OCI-LY3 (cell line): ENCODE measurements around the gene ADAD2.

ENCODE experiments used
- H2AFZ ChIP-seq: fragments of 200-600, 300-600 bp; shearing (Covaris generic); 2 replicates; pipeline ENCODE4 v1.6.0; 2014; ENCODE audit warnings: antibody characterized with exemption, low read depth, low read length
- H3K27ac ChIP-seq: fragments of 200-600, 300-600 bp; sonication (generic); 2 replicates; pipeline ENCODE4 v1.5.1; 2014; ENCODE audit warnings: mild to moderate bottlenecking, low read length, moderate library complexity, mixed read lengths
- H3K27me3 ChIP-seq: fragments of 200-600, 300-600 bp; sonication (generic); 2 replicates; pipeline ENCODE4 v1.6.1; 2014; ENCODE audit warnings: low read depth, low read length, mixed read lengths
- H3K36me3 ChIP-seq: fragments of 200-600, 300-600 bp; sonication (generic); replicated peaks from 2 replicates; pipeline ENCODE3; 2014; ENCODE audit warnings: low read depth, low read length, mixed read lengths
- H3K4me1 ChIP-seq: fragments of 300-600, 200-600 bp; sonication (generic); 2 replicates; pipeline ENCODE4 v1.6.1; 2014; ENCODE audit warnings: low read length, mixed read lengths
- H3K4me2 ChIP-seq: fragments of 200-600, 300-600 bp; sonication (generic); 2 replicates; pipeline ENCODE4 v1.6.1; 2014; ENCODE audit warnings: low read length, mixed read lengths
- H3K4me3 ChIP-seq: fragments of 300-600, 200-600 bp; sonication (generic); 2 replicates; pipeline ENCODE4 v1.5.1; 2014; ENCODE audit warnings: antibody characterized with exemption, mild to moderate bottlenecking, low read length, moderate library complexity
- H3K79me2 ChIP-seq: fragments of 300-600, 200-600 bp; shearing (Covaris generic); 2 replicates; pipeline ENCODE4 v1.6.1; 2014; ENCODE audit warnings: mild to moderate bottlenecking, low read length, mixed read lengths
- H3K9ac ChIP-seq: fragments of 300-600, 200-600 bp; shearing (Covaris generic); 2 replicates; pipeline ENCODE4 v1.6.0; 2014; ENCODE audit warnings: mild to moderate bottlenecking, low read length, moderate library complexity
- H3K9me3 ChIP-seq: fragments of 200-600, 300-600 bp; shearing (Covaris generic); 2 replicates; pipeline ENCODE4 v1.6.1; 2014; ENCODE audit warnings: low read length, mixed read lengths; ENCODE audit not compliant: insufficient read depth
- H4K20me1 ChIP-seq: fragments of 200-600, 300-600 bp; sonication (generic); 2 replicates; pipeline ENCODE4 v1.6.1; 2016; ENCODE audit warnings: low read length, mixed read lengths; ENCODE audit not compliant: insufficient read depth
- CTCF ChIP-seq: fragments of 200-600, 300-600 bp; sonication (generic); IDR thresholded peaks from 2 replicates; pipeline ENCODE4 v1.5.1; 2014; ENCODE audit warnings: antibody characterized with exemption, low read length, low read depth
- EZH2phosphoT487 ChIP-seq: fragments of 200-600 bp; shearing (Covaris generic); IDR thresholded peaks from 2 replicates; pipeline ENCODE4 v1.6.1; 2018; ENCODE audit warnings: antibody characterized with exemption, mixed run types, low read depth

The ADAD2 gene

GRCh38 chr16:84182680-84183571, 8.0 kb upstream of the ADAD2 start:
- Histone ChIP-seq H3K9ac (no peak overlapping the region), H3K4me2 (no peak overlapping the region), H3K27me3 (no peaks in the 10 kb centered on the region), H3K4me3 (no peak overlapping the region), H4K20me1 (no peaks in the 10 kb centered on the region), H3K79me2 (peaks cover 24% of the 10 kb centered on the region), H3K36me3 (peaks cover 16% of the 10 kb centered on the region), H2AFZ (no peak overlapping the region), H3K27ac (no peak overlapping the region), H3K4me1 (peaks cover 8% of the 10 kb centered on the region), H3K9me3 (no peaks in the 10 kb centered on the region)
- TF ChIP-seq EZH2phosphoT487 (no peak), CTCF (no peak)

DNA sequence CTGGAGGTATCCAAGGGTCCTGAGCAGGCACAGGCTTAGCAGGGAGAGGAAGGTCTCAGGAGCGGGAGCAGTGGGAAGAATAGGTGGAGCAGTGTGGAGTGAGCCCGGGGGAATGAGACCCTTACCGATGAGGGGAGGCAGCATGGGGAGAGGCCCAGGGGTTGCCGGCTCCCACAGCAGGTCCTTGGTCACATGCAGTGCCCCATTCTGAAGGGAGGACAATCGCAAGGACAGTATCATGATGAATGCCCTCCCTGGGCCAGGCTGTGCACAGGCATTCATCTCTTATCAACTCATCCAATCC, 7.4 kb upstream of the ADAD2 start:
- no peak overlapping the region for H3K9ac ChIP-seq
- no peaks in the 10 kb centered on the region for H4K20me1 ChIP-seq
- H3K27me3 ChIP-seq: no peaks in the 10 kb centered on the region
- H3K4me2 ChIP-seq: no peak overlapping the region
- no peak for TF ChIP-seq CTCF
- no peak for TF ChIP-seq EZH2phosphoT487
- peaks cover 24% of the 10 kb centered on the region for H3K79me2 ChIP-seq
- H3K9me3 ChIP-seq: no peaks in the 10 kb centered on the region
- H2AFZ ChIP-seq: no peak overlapping the region
- H3K27ac ChIP-seq: no peak overlapping the region
- peaks cover 8% of the 10 kb centered on the region for H3K4me1 ChIP-seq
- H3K4me3 ChIP-seq: no peak overlapping the region
- H3K36me3 ChIP-seq: peaks cover 16% of the 10 kb centered on the region

GRCh38 chr16:84183911-84184591, 6.9 kb upstream of the ADAD2 start:
- no peaks in the 10 kb centered on the region for H4K20me1 ChIP-seq
- H3K4me2 ChIP-seq: no peak overlapping the region
- no peak overlapping the region for H3K27ac ChIP-seq
- H3K4me1 ChIP-seq: peaks cover 8% of the 10 kb centered on the region
- no peak overlapping the region for H3K9ac ChIP-seq
- peaks cover 16% of the 10 kb centered on the region for H3K36me3 ChIP-seq
- H3K27me3 ChIP-seq: no peaks in the 10 kb centered on the region
- TF ChIP-seq EZH2phosphoT487 (no peak), CTCF (no peak)
- H3K4me3 ChIP-seq: no peak overlapping the region
- peaks cover 24% of the 10 kb centered on the region for H3K79me2 ChIP-seq
- H3K9me3 ChIP-seq: no peaks in the 10 kb centered on the region
- H2AFZ ChIP-seq: no peak overlapping the region

- TF ChIP-seq CTCF: no peak
- TF ChIP-seq EZH2phosphoT487: no peak
- peaks cover 16% of the 10 kb centered on the region for H3K36me3 ChIP-seq
- H3K9me3 ChIP-seq: no peaks in the 10 kb centered on the region
- peaks cover 24% of the 10 kb centered on the region for H3K79me2 ChIP-seq
- H3K27ac ChIP-seq: no peak overlapping the region
- no peak overlapping the region for H3K4me2 ChIP-seq
- H2AFZ ChIP-seq: no peak overlapping the region
- no peak overlapping the region for H3K9ac ChIP-seq
- H3K4me1 ChIP-seq: peaks cover 8% of the 10 kb centered on the region
- no peak overlapping the region for H3K4me3 ChIP-seq
- no peaks in the 10 kb centered on the region for H3K27me3 ChIP-seq
- H4K20me1 ChIP-seq: no peaks in the 10 kb centered on the region
These were observed 6.2 kb upstream of the ADAD2 start for GRCh38 chr16:84184775-84185174.
